GM23338 (cell line): ENCODE data around the gene RAD23B.
A peak's percentile ranks its signal among the peaks of the same experiment; 100 is the strongest.

Experiments used
- EZH2 ChIP-seq: fragments of 200-600 bp; sonication (generic); IDR thresholded peaks from one replicate; pipeline ENCODE4 v1.8.0; 2017; ENCODE audit warnings: antibody characterized with exemption, mild to moderate bottlenecking, low read depth; ENCODE audit not compliant: unreplicated experiment
- EZH2phosphoT487 ChIP-seq: fragments of 200-600 bp; sonication (generic); IDR thresholded peaks from one replicate; pipeline ENCODE4 v1.8.1; 2018; ENCODE audit warnings: antibody characterized with exemption; ENCODE audit not compliant: unreplicated experiment
- POLR2AphosphoS5 ChIP-seq: IDR thresholded peaks from 2 replicates; pipeline ENCODE4 v1.6.1; 2016; ENCODE audit warnings: antibody characterized with exemption, low read depth
- STAT1 ChIP-seq: IDR thresholded peaks from one replicate; pipeline ENCODE4 v1.6.1; 2016; ENCODE audit warnings: antibody characterized with exemption; ENCODE audit not compliant: unreplicated experiment
- TF ChIP-seq, protein P1 (sequence below), 2 experiments: fragments of 200-600 bp in 1 of 2; sonication (generic) in 1 of 2; conservative IDR thresholded peaks; 2 replicates each; pipeline versions ENCODE4 v1.5.1 to v1.6.1; 2016 to 2017; ENCODE audit warnings: antibody characterized with exemption in 2 of 2, low read depth in 2 of 2, mild to moderate bottlenecking in 2 of 2, moderate library complexity in 1 of 2
- TF ChIP-seq, protein P2 (sequence below): IDR thresholded peaks from one replicate; pipeline ENCODE4 v1.6.1; 2018; ENCODE audit warnings: antibody characterized with exemption; ENCODE audit not compliant: unreplicated experiment

DNA sequence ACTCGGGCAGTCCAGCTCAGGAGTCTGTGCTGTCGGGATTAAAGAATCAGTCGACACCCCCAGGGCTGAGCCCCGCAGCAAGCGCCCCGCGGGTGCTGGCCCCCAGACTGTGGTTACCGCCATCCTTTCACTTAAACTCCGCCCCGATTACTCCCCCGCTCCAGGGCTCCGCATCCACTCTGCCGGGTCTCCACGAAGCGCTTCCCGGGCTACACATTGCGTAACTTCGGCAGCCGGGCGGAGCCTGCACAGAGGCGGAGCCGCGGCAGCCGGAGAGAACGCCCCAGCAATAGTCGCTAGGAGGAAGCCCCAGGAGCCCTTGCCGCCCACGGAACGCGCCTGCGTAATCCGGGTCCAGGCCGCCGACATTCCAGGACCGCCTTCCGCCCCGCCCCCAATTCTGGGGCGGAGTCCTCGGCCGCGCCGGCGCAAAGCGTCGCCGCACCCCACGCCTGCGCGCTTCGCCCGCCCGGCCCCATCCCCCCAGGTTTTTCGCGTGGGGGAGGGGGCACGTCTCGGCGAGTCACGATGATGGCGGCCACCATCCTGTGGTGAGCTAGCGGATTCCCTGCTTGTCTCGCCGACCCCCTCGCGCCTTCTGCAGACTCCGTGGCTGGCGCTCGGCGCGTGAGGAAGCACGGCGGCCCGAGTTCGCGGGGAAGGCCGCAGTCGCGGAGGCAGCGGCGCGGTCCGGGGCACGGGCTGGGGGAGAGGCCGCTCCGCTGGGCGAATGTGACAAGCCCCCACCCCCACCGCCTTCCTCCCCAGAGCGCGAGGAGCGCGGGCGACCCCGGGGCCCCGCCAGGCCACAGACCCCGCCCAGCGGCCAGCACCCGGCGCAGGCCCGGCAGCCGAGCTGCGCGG, at the start of gene RAD23B:
- no peak for TF ChIP-seq EZH2
- TF ChIP-seq POLR2AphosphoS5, result peak; percentile 93
- TF ChIP-seq, protein P1, sequence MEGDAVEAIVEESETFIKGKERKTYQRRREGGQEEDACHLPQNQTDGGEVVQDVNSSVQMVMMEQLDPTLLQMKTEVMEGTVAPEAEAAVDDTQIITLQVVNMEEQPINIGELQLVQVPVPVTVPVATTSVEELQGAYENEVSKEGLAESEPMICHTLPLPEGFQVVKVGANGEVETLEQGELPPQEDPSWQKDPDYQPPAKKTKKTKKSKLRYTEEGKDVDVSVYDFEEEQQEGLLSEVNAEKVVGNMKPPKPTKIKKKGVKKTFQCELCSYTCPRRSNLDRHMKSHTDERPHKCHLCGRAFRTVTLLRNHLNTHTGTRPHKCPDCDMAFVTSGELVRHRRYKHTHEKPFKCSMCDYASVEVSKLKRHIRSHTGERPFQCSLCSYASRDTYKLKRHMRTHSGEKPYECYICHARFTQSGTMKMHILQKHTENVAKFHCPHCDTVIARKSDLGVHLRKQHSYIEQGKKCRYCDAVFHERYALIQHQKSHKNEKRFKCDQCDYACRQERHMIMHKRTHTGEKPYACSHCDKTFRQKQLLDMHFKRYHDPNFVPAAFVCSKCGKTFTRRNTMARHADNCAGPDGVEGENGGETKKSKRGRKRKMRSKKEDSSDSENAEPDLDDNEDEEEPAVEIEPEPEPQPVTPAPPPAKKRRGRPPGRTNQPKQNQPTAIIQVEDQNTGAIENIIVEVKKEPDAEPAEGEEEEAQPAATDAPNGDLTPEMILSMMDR (conservative IDR thresholded peaks at IDR 0.05; ENCODE audit: low read depth in 2 of 2), result no peak
- TF ChIP-seq EZH2phosphoT487, result no peak
- TF ChIP-seq, protein P2, sequence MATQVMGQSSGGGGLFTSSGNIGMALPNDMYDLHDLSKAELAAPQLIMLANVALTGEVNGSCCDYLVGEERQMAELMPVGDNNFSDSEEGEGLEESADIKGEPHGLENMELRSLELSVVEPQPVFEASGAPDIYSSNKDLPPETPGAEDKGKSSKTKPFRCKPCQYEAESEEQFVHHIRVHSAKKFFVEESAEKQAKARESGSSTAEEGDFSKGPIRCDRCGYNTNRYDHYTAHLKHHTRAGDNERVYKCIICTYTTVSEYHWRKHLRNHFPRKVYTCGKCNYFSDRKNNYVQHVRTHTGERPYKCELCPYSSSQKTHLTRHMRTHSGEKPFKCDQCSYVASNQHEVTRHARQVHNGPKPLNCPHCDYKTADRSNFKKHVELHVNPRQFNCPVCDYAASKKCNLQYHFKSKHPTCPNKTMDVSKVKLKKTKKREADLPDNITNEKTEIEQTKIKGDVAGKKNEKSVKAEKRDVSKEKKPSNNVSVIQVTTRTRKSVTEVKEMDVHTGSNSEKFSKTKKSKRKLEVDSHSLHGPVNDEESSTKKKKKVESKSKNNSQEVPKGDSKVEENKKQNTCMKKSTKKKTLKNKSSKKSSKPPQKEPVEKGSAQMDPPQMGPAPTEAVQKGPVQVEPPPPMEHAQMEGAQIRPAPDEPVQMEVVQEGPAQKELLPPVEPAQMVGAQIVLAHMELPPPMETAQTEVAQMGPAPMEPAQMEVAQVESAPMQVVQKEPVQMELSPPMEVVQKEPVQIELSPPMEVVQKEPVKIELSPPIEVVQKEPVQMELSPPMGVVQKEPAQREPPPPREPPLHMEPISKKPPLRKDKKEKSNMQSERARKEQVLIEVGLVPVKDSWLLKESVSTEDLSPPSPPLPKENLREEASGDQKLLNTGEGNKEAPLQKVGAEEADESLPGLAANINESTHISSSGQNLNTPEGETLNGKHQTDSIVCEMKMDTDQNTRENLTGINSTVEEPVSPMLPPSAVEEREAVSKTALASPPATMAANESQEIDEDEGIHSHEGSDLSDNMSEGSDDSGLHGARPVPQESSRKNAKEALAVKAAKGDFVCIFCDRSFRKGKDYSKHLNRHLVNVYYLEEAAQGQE, result no peak
- no peak for TF ChIP-seq STAT1
